Kidney (tissue), 14 donors: ENCODE data around the gene RAB7A. TPM values are rescaled to one million over a fixed set of nuclear protein-coding genes. Genes with fewer than 3 reads are reported as not detected.

Experiments used
- DNase-seq, 5 donors: peaks; one replicate each; pipeline ENCODE4 v3.0.0-alpha.2; 2013 to 2020
- FAIRE-seq: peaks from 2 replicates; lab custom pipeline; 2012; peaks lifted over from hg19 to GRCh38; lab: Jason Lieb, UNC
- H3K27ac ChIP-seq, 2 donors: one replicate each; pipeline ENCODE4 v1.7.0; 2013; ENCODE audit warnings: low read depth in 2 of 2, low read length in 2 of 2, inconsistent platforms in 1 of 2
- H3K27me3 ChIP-seq: one replicate; pipeline ENCODE4 v1.7.1; 2013; ENCODE audit warnings: low read length, inconsistent platforms; ENCODE audit not compliant: control insufficient read depth, insufficient read depth
- H3K36me3 ChIP-seq, 3 donors: one replicate each; pipeline versions ENCODE4 v1.7.0 to v1.7.1; 2013; ENCODE audit warnings: low read length in 3 of 3, control low read depth in 1 of 3, inconsistent platforms in 1 of 3; ENCODE audit not compliant: insufficient read depth in 3 of 3, control insufficient read depth in 2 of 3
- H3K4me1 ChIP-seq, 3 donors: one replicate each; pipeline versions ENCODE4 v1.7.0 to v1.7.1; 2013; ENCODE audit warnings: low read length in 3 of 3, inconsistent platforms in 1 of 3, low read depth in 1 of 3; ENCODE audit not compliant: control insufficient read depth in 2 of 3, insufficient read depth in 2 of 3
- H3K4me3 ChIP-seq, 3 donors: one replicate each; pipeline versions ENCODE4 v1.7.0 to v1.8.1; 2013; ENCODE audit warnings: low read length in 3 of 3, control low read depth in 1 of 3, inconsistent platforms in 1 of 3
- H3K9ac ChIP-seq, 3 donors: one replicate each; pipeline versions ENCODE4 v1.7.0 to v1.7.1; 2013; ENCODE audit warnings: low read length in 3 of 3, control low read depth in 1 of 3, inconsistent platforms in 1 of 3
- H3K9me3 ChIP-seq, 3 donors: one replicate each; pipeline versions ENCODE4 v1.7.0 to v1.7.1; 2013; ENCODE audit warnings: low read length in 3 of 3, control low read depth in 1 of 3, inconsistent platforms in 1 of 3; ENCODE audit not compliant: control insufficient read depth in 2 of 3, insufficient read depth in 1 of 3
- intact Hi-C: fragments of 100-400 bp; cut with DNase I; formaldehyde crosslinking; loops from one replicate; pipeline ENCODE4 v1.11.1; 2022
- polyA plus RNA-seq: library from polyadenylated mRNA; stranded (reverse); fragments of 350-450 nt; fragmentation: Illumina TruSeq; extraction: RNeasy Lipid Tissue Mini Kit (QIAGEN cat#74804); gene quantifications from one replicate; pipeline ENCODE4 v1.2.3, GENCODE V29; 2014; ENCODE audit warnings: low read depth, low replicate concordance; ENCODE audit not compliant: insufficient read depth
- total RNA-seq: library from RNA; stranded (reverse); fragmentation: NEBNext Ultra II Directional; extraction: Animal tissue kit (Norgen Biotek cat#: 25700); gene quantifications from one replicate; pipeline ENCODE4 v1.2.1, GENCODE V29; 2021
- TF ChIP-seq, protein P1 (sequence below): IDR thresholded peaks from 3 replicates; pipeline ENCODE4 v1.5.1; 2012; ENCODE audit warnings: mild to moderate bottlenecking, moderate library complexity, borderline replicate concordance; ENCODE audit not compliant: insufficient read depth; ENCODE audit errors: extremely low read depth
- donor health status: control.
- donor health status: control.
- donor health status: control.
- donor health status: control.
- donor health status: control.
- donor health status: DM: yes; HTN: yes; CAD: no.
- donor health status: Normal renal cell carcinoma (clear cell type).

Gene RAB7A
- total and polyA plus RNA-seq, 2 donors from 2014 or later, result 211 to 248 TPM

GRCh38 chr3:128849911-128850455, 124.0 kb downstream of the RAB7A start:
- H3K4me1 ChIP-seq, result no peaks in the 10 kb centered on the region
- H3K4me3 ChIP-seq, result no peak overlapping the region
- H3K27ac ChIP-seq, result no peak overlapping the region
- no peak overlapping the region for H3K9ac ChIP-seq
- peaks cover 0 to 12% (median 0%) of the 10 kb centered on the region in 3 donors for H3K9me3 ChIP-seq
- intact Hi-C loops, result no loop called here
- H3K27me3 ChIP-seq, result no peaks in the 10 kb centered on the region
- no peak for DNase-seq
- TF ChIP-seq, protein P1, sequence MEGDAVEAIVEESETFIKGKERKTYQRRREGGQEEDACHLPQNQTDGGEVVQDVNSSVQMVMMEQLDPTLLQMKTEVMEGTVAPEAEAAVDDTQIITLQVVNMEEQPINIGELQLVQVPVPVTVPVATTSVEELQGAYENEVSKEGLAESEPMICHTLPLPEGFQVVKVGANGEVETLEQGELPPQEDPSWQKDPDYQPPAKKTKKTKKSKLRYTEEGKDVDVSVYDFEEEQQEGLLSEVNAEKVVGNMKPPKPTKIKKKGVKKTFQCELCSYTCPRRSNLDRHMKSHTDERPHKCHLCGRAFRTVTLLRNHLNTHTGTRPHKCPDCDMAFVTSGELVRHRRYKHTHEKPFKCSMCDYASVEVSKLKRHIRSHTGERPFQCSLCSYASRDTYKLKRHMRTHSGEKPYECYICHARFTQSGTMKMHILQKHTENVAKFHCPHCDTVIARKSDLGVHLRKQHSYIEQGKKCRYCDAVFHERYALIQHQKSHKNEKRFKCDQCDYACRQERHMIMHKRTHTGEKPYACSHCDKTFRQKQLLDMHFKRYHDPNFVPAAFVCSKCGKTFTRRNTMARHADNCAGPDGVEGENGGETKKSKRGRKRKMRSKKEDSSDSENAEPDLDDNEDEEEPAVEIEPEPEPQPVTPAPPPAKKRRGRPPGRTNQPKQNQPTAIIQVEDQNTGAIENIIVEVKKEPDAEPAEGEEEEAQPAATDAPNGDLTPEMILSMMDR, result no peak
- H3K36me3 ChIP-seq, result no peaks in the 10 kb centered on the region
- FAIRE-seq, result no peak

DNA sequence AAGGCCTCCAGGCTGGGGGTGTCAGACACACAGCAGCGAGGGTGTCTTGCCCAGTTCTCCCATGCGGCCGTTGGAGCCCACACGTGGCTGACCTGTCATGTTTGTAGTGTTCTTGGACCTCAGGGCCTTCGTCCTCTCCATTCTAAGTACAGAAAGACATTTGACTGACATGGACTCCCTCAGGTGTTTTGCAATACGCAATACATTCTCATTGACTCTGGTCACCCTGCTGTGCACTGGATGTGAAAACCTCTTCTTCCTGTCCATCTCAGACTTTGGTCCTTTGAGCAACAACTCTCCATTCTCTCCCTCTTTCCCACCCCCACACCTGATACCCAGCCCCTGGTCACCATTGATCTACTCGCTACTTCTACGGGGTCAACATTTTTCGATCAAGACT, 124.6 kb downstream of the RAB7A start:
- DNase-seq, result no peak
- TF ChIP-seq, protein P1, result no peak
- Histone ChIP-seq H3K4me3 (no peak overlapping the region), H3K4me1 (no peaks in the 10 kb centered on the region), H3K36me3 (no peaks in the 10 kb centered on the region), H3K9me3 (peaks cover 0 to 12% (median 0%) of the 10 kb centered on the region in 3 donors), H3K27ac (no peak overlapping the region), H3K27me3 (no peaks in the 10 kb centered on the region), H3K9ac (no peak overlapping the region)
- intact Hi-C loops, result no loop called here
- FAIRE-seq, result no peak

DNA sequence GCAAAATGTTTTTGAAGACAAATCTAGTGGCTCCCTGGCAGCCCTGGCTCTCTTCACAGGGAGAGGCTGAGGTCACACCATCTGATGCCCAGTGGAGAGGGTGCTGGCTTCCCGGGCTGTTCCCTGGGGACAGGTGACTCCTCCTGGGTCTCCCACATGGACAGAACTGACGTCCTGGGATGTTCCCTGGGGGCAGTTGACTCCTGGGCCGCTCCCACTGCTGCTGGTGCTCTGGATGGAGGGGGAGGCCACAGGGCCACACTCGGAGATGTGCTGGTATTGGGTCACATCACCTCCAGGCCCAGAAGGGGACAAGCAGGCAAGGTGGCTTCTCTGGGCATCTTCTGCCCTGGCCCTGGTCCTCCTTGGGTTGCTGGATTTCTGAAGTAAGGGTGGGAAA, 125.6 kb downstream of the RAB7A start:
- Histone ChIP-seq H3K9ac (no peak overlapping the region), H3K27ac (no peak overlapping the region), H3K36me3 (no peaks in the 10 kb centered on the region), H3K4me3 (no peak overlapping the region), H3K4me1 (no peaks in the 10 kb centered on the region), H3K27me3 (no peaks in the 10 kb centered on the region), H3K9me3 (peaks cover 0 to 12% (median 0%) of the 10 kb centered on the region in 3 donors)
- TF ChIP-seq, protein P1, result no peak
- intact Hi-C loops, result no loop called here
- no peak for DNase-seq
- FAIRE-seq, result no peak

- intact Hi-C loops, result no loop called here
- Histone ChIP-seq H3K36me3 (no peaks in the 10 kb centered on the region), H3K4me3 (no peak overlapping the region), H3K27ac (no peak overlapping the region), H3K9ac (no peak overlapping the region), H3K9me3 (peaks cover 0 to 22% (median 0%) of the 10 kb centered on the region in 3 donors), H3K4me1 (no peaks in the 10 kb centered on the region), H3K27me3 (no peaks in the 10 kb centered on the region)
- FAIRE-seq (no peak), DNase-seq (no peak)
- TF ChIP-seq, protein P1, result no peak
Observed at GRCh38 chr3:128853826-128854225, 127.8 kb downstream of the RAB7A start.
